ENCODE results near the gene OTULINL.

The OTULINL gene

DNA sequence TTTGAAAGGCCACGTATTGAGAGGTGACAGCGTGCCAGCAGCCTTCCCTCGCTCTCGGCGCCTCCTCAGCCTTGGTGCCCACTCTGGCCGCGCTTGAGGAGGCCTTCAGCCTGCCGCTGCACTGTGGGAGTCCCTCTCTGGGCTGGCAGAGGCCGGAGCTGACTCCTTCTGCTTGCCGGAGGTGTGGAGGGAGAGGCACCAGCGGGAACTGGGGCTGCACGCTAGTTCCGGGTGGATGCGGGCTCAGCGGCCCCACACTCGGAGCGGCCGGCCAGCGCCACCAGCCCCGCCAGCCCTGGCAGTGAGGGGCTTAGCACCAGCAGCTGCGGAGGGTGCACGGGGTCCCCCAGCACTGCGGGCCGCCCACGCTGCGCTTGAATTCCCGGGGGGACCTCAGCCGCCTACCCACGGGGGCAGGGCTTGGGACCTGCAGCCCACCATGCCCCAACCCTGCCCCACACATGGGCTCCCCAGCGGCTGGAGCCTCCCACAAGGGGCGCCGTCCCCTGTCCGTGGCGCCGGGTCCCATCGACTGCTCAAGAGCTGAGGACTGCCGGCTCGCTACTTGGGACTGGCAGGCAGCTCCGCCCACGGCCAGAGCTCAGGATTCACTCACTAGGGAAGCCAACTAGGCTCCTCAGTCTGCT, 4.4 kb upstream of the OTULINL start:
- DNase-seq (ENCODE audit: low read depth) = no peak

DNA sequence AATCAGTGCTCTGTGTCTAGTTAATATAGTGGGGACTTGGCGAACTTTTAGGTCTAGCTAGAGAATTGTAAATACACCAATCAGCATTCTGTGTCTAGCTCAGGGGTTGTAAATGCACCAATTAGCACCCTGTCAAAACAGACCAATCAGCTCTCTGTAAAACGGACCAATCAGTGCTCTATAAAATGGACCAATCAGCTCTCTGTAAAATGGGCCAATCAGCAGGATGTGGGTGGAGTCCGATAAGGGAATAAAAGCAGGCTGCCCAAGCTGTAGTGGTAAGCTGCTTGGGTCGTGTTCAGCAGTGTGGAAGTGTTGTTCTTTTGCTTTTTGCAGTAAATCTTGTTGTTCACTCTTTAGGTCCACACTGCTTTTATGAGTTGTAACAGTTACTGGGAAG, 3.6 kb upstream of the OTULINL start:
- no peak for DNase-seq (ENCODE audit: low read depth)

DNA sequence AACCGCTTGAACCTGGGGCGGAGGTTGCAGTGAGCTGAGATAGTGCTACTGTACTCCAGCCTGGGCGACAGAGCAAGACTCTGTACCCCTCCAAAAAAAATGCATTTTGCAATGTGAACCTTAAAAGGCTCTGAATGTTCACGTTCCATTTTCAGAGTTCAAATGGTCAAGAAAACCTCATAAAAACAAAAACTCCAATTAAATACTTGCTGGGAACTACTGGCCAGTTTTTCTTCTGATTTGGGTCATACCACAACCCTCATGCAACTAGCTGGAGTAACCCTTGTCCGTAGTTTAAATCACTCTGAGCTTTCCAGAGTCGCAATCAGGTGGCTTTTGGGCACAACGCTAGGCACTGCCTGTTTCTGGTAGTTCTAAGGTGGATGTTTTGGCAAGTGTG, 2.3 kb upstream of the OTULINL start:
- no peak for DNase-seq (ENCODE audit: low read depth)

DNA sequence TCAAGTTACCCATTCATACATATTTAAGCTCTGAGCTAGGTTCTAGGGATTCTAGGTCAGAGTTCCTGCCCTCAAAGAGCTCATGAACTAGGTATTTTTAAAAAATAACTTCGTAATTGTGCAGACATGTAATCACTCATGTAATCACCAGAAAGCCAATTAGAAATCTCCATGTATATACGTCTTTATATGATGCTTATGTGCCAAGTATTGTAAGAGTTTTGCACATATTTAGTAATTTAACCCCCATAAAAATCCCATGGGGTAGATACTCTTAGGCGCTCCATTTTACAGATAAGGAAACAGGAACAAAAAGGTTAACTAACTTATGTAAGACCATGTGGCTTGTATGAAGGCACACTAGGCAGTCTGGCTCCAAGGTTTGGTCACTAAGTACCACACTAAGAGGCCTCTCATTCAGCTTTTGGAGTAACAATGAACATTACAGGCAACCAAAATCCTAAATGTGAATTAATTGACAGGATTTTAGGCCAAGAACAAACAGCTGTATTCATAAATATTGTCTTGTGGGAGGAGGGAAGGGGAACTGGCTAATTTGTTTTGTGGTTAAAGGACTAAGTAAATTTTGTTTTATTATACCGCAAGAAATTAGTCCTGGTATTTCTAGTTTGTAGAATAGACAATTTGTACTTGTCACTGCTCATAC, 1.7 kb upstream of the OTULINL start:
- DNase-seq (ENCODE audit: low read depth) = no peak

DNA sequence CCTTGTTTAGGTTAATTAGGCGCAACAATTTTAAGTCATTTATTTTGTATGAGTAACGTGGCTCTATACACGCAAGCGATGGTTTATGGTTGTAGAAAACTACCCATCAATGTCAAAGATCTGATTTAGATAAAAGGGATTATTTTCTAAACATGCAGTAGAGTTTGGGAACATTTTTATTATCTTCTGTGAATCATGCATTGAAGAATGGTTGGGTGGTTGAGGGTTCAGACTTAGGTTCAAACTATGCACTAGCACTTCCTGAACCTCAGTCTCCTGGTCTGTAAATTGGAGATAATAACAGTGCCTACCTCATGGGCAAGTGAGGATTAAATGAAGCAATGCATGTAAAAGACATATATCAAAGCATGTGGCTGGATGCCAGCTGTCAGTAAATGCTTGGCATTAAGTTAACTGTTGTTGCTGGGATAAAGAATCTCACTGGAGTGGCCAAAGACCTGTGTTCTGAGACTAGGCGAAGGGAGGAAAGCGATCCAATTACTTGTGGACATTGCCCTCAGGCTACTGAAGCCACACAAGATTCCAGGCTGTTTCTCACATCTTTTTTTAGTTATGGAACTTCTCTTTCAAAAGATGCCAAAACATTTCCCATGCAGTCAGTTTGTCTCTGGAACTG, 1.1 kb upstream of the OTULINL start:
- no peak for DNase-seq (ENCODE audit: low read depth)

DNA sequence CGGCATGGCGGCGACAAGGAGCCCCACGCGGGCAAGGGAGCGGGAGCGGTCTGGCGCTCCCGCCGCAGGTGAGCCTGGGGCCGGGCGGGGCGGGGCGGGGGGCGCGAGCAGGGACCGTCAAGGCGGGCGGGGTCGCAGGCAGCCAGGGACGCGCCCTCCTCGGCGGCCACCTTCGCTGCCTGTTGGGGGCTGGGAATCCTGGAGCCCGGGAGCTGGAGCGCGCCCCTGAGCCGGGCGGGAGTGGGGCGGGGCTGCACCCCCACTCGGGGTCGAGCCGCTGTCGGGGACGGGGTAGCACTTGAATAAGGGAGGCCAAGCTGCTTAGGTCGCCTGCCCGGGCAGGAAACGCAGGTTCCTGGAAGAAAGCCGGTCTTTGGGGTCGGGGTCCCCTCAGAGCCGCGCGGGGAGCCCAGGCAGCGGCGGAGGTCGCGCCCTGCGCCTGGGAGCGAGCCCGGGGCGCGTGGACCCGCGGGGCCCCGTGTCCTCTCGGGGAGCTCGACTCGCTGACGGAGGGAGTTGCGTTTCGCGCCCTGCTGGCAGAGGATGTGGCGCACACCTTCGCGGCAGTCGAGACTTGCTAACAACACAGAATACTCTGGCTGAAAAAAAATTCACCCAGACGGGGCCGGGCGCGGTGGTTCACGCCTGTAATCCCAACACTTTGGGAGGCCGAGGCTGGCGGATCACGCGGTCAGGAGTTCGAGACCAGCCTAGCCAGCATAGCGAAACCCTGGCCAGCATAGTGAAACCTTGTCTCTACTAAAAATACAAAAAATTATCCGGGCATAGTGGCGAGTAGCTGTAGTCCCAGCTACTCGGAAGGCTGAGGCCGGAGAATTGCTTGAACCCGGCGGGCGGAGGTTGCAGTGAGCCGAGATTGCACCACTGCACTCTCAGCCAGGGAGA, 552 bp downstream of the OTULINL start:
- DNase-seq (ENCODE audit: low read depth) = peak; percentile 78

DNA sequence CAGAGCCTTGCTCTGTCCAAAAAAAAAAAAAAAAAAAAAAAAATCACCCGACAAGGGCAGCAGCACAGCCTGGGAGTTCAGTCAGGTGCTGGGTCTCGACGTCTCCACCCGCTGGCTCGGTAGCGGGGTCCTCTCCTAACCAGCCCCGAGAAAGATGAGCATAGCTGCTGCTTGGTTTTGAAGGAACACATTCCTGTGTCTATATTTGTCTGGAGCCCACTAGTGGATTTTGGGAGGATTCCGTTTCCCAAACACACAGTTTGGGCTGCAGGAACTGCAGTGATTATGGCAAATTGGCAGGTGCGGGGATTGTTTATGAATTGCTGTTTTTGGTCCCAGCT, 1.2 kb downstream of the OTULINL start:
- DNase-seq (ENCODE audit: low read depth) = no peak

DNA sequence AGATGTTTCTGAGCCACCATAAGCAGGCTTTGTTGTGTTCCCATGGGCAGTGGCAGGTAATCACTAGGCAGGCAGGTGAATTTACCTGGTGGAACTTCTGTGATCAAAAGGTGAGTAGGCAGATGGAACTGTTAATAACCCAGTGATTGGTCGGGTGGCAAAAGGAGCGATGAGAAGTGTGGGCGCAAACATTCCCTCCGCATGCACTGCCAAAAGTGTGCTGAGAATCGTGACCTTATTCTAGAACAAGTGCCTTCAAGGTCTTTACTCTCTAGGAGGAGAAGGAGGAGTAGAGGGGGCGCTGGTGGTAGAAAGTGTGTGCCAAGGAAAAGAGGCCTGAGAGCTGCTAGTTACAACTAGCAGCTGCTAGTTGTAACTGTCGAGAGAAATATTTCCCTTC, 3.3 kb downstream of the OTULINL start:
- no peak for DNase-seq (ENCODE audit: low read depth)

DNA sequence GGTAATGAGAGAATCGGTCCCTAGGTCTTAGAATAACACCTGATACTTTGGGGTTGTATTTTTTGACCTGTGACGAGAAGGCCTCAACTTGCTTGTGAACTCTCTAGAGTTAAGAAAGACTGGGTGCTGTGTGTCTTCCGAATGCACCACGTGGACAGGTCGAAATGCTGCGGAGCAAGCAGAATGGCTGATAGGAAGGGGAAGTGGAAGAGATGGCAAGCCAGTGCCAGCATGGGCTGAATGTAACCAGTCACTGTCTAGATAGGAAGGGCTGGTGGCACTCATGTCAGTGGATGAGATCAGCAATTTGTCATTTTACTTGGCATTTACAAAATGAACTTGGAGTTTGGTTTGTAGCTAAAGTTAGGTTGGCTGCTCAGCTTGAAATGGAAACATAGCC, 5.6 kb downstream of the OTULINL start:
- no peak for DNase-seq (ENCODE audit: low read depth)

DNA sequence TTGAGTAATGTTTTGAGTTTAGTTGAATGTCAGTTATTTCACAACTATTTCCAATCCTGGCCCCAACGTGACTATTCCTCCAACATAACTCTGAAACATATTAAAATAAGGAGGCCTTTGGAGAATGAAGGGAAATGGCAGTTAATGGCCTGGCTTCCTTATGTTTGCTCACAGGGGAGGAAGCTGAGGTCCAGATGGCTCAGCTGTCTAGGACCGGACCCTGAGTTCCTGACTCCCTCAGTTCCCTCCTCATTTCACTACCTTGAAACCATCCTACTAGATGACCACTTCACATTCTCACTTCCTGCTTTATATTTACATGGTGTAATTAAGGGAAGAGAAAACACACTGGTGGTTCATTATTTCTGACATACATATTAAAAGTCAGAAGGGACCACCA, 6.6 kb downstream of the OTULINL start:
- DNase-seq (ENCODE audit: low read depth) = no peak

DNA sequence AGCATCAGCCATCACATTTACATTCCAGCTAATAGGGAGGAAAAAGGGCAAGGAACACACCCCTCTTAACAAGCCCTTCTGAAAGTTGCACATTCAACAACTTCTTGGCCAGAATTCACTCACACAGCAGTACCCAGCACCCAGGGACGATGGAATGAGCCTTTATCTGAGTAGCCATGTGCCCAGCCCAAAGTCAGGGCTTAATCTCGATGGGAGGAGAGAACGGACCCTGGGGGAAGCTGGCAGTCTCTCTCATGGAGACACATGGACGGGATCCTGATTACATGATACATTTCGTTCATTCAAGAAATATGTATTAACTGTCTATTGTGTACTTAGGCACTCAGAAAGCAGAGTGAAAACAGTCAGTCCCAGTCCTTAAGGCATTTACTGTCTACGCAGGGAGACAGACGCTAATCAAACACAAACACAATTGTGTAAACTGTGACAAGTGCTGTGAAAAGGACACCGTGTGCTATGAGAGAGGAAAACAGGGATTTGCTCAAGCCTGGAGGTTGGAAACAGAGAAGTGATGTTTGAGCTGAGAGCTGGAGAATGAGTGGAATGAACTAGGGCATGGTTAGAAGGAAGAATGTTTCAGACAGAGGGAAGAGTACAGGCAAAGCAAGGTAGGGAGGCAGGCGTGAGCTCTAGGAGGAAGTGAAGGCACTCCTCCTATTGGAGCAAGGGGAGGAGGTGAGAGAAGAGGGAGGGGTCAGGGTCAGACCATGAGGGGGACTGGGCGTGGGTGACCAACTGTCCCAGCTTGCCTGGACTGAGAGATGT, 7.4 kb downstream of the OTULINL start:
- DNase-seq (ENCODE audit: low read depth) = no peak

DNA sequence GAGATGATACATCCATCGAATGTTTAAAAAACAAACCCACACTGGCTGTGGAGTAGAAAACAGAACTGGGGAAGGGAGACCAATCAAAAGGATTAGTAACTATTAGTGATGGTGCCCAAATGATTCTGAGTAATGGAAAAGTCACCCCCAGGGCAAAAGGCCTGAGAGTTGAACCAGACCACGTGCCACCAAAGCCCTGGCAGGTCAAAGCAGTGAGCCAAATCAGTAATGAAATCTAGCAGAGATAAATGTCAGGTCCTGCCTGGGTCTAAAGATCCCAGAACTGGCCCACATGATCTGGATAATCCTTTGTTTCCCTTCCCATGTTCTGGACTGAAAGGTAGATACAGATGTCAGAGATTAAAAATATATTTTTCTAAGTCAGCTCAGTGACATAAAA, 9.4 kb downstream of the OTULINL start:
- no peak for DNase-seq (ENCODE audit: low read depth)

DNA sequence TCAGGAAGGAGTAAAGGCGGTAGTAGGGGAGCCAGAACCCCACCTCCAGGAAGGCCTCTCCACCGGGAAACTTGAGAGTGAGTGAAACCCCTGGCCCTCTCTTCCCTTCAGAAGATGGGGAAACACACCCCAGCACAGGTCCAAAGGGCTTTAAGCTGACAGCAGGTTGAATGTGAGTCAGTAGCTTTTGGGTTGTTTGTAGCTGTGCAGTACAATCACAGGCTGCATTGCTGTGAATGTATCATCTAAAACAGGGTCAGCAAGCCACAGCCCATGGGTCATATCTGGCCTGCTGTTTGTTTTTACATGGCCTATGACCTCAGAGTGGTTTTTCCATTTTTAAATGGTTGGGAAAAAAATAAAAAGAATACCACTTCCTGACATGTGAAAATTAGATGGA, 10.0 kb downstream of the OTULINL start:
- no peak for DNase-seq (ENCODE audit: low read depth)

DNA sequence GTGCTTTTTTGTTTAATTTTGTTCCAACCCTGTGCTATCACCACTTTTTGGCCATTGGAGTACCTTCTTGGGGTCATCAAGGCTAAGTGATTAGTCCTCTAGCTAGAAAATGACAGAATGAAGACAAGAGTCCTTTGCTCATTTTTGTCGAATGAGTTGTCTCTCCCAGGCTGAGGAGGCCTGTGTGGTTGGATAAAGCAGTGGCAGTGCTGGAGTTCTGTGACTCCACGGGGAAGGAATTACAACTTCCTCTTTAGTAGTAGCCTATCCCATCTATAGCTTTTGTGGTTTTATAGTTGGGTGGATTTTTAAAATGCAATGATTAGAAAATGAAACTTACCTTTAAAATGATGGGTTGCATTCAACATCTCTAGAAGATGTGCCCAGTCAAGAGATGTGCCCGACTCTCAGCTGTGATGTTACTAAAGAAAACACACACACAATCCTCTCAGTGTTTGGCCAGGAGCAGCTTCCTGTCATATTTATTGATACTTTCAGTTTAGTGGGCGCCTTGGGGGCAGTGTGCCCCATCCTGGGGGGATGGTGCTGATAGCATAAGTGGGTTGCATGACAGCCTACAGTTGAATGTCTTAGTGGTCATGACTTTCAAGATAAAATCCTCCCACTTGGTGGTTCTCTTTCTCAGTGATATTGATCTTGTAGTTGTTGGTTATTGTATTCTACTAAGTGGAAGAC, 11.9 kb downstream of the OTULINL start:
- DNase-seq (ENCODE audit: low read depth) = no peak

DNA sequence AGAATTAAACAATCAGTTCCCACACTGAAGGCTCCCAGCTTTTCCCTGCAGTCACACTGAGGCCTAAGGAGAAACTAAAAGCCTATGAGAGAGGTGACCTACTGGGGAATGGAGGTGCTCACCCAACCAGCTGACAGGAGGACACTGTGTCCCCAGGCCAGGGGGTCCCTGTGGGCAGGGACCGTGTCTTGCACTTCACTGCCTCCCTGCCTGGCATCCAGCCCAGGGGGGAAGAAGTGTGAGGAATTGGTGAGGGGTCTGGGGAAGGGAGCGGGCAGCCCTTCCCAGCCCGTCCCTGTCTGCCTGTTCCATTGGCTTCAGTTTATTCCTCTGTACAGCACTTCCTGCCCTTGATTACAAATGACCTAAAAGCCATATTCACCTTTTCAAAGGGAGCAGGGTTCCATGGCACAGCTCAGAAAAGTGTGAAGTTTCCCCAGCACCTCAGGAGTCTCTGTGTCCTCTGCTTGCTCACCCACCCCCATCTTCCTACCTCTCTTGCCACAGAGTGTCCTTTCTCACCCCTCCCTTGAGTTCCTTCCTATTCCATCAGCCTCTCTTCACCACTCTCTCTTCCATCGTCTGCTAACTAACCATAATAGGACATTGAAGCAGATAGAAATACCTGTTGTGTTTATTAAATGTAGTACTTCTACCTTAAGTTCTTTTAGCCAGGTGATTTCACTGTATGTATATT, 12.9 kb downstream of the OTULINL start:
- DNase-seq (ENCODE audit: low read depth) = no peak

DNA sequence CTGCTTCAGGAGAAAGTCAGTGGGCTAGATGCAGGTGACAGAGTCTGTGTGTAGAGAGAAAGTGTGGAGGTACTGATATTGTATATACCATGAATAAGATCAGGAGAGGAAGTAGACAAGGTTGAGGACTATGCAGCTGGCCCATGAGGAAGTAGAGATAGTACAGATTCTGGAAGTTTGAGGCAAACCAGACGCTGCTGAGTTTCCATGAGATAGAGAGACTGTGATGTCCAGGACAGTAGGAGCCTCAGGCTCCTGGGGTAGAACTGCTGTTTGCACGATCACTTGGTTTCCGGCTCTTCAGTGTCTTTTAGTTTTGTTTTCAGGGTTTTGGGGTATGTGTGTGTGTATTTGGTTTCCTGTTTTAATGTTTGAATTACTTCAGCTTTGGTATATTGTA, 13.6 kb downstream of the OTULINL start:
- no peak for DNase-seq (ENCODE audit: low read depth)

DNA sequence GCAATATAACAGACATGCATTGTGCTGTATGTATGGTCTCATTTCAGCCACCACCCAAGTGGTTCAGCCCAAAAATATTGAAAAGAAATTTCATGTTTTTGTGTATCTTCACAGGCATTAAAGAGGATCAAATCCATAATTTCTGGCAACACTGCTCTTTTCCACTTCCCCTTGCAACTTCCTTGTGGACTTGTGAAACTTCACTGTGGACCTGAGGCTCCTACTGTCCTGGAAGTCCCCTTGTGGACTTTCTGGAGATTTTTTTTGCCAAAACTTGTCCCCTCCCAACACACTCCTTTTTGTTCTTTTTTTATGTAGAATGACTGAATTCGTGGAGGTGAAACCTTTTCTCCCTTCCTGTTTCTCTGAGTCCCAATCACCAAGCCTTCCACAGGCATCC, 14.3 kb downstream of the OTULINL start:
- no peak for DNase-seq (ENCODE audit: low read depth)

DNA sequence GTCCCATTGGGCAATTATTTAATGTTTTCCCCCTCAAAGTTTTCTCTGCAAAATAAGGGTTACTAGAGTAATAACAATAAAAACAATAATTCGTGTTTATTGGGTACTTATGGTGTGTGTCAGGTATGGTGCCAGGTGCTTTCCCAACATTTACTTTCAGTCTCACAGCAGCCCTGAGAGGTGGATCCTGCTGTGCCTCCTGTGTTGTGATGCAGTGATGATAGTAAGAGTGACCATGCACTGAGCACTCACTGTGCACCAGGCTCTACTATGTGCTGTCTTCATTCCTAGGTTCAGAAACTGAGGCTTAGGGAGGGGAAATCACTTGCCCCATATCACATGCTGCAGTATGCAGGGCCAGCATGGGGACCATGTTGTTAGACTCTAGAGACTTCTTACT, 15.5 kb downstream of the OTULINL start:
- DNase-seq (ENCODE audit: low read depth) = no peak

DNA sequence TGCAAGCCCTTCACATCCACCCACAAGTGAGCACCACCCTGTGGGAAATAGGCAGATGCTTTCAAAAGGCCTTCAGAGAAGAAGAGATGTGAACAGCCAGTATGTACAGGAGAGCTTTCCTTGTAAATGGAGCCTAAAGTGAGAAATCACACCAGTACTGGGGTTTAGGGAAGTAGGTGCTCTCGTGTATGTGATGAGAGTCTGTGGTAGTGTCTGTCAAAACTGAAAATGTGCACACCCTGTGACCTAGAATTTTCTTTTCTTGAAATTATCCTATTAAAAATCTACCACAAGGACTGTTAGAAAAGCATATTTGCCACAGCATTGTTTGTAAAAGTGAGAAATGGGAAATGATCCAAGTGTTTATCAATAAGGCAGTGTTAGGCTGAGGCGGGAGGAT, 16.6 kb downstream of the OTULINL start:
- no peak for DNase-seq (ENCODE audit: low read depth)

DNA sequence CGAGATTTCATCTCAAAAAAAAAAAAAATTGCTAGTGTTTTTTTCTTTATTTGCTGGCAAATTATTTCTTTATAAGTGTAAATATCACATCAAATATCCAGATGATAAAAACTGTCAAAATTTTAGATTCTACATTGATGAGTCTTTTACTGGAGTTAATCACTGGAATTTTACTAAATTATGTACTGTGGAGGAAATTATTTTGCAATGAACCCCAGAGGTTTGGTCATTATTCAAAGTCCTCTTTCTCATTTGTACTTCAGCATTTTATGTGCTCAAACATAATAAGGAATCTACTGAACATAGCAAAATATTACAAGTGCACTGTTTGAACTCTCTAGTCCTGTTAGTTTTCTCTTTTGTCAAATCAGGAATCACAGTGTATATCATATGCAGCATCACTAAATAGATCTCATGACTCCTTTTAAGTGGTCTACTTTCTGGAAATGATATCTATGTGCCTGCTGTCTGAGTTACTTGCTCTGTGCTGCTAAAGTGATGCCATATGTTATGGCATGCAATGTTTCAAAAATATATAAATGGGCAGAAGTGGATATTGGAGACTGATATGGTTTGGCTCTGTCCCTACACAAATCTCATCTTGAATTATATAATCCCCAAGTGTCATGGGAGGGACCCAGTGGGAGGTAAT, 18.0 kb downstream of the OTULINL start:
- no peak for DNase-seq (ENCODE audit: low read depth)

All from stimulated activated CD4-positive, alpha-beta T cell treated with anti-CD3 and anti-CD28 coated beads, Interleukin-2, amount 100 ng/mL, for 4 hours (primary cell).